SK-N-DZ (cell line): ENCODE results near the gene SCAF1.
A peak's percentile ranks its signal among the peaks of the same experiment; 100 is the strongest.

Experiments used
- DNase-seq: peaks from one replicate; pipeline ENCODE4 v3.0.0-alpha.2; 2015; ENCODE audit warnings: low spot score

Gene SCAF1

GRCh38 chr19:49685845-49686332 is 43.9 kb downstream of the SCAF1 start:
- no peak for DNase-seq

DNA sequence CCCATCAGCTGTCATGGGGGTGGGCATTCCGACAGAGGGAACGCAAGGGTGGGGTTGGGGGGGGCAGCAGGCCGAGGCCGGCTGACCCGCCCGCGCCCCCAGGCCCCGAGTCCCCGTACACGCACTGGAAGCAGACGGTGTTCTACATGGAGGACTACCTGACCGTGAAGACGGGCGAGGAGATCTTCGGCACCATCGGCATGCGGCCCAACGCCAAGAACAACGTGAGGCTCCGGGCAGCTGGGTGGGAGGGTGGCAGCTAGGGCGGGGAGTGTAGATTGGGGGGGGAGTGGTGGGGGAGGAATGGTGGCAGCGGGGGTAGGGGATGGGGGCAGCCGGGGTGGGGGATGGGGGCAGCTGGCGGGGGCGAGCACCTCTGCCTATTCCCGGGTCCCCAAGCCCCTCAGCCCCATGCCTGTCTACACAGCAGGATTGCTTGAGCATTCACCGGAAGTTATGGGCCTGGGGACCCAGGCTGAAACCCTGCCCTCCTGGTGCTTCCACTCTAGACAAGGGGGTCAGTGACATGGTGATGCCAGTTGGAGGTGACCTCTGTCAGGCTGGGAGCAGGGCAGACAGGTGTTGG is 44.6 kb downstream of the SCAF1 start:
- DNase-seq: no peak

DNA sequence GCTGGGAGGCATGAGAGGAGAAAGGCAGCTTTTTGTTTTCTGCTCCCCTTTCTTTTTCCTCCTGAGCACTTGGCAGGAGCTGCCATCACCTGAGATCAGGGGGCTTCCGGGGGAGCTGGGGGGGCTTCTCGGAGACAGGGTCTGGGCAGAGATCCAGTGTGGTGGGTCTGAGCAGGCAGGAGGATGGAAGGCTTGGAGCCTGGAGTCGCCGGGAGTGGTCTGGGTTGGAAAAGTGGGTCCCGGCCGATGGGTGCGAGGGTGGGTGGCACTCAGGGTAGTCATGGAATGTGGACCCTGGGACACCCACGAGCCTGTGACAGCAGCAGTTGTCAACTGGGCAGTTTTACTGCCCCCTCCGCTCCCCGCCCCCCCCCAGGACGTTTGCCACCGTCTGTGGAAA is 45.1 kb downstream of the SCAF1 start:
- no peak for DNase-seq

- DNase-seq: no peak
These were observed 45.7 kb downstream of the SCAF1 start for GRCh38 chr19:49687566-49688316.

- no peak for DNase-seq
These were observed 46.6 kb downstream of the SCAF1 start for GRCh38 chr19:49688531-49689132.

GRCh38 chr19:49689133-49690078 is 47.4 kb downstream of the SCAF1 start, which contains the start of gene ADM5:
TSS of gene ADM5 (plus strand) at chr19:49689594. CDS start at chr19:49689838, 244 bp downstream.
- no peak for DNase-seq

- DNase-seq: no peak
These were observed 48.2 kb downstream of the SCAF1 start for GRCh38 chr19:49690079-49690655.

DNA sequence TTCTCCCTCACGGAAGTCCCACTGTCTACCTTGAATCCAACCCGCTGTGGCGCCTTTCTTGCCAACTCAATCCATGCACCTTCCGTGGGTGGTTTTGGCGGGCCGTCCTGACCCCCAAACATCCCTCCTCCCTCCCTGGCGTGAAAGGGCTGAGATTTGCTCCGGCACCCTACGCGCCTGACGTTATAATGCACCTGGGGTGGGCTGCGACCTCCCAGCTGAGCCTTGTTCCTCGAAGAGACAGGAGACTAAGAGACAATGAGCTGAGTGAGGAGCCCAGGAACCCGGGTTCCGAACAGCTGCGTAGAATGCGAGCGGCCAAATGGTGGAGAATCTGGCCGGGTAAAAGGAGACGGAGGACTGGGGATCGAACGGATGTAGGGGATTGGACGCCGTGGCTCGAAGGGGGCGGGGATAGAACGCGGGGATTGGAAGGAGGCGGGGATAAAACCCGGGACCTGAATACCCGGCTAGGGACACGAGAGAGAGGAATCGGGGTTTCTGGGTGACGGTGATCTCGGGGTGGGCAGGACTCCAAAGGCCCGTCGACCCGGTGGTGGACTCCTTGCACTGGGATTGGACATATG is 48.7 kb downstream of the SCAF1 start, which contains the start of gene CPT1C:
TSS of gene CPT1C (plus strand) at position 461 of the 587 bp plus-strand sequence. CDS start 1,137 bp downstream, outside the sequence.
- DNase-seq: peak; percentile 72

DNA sequence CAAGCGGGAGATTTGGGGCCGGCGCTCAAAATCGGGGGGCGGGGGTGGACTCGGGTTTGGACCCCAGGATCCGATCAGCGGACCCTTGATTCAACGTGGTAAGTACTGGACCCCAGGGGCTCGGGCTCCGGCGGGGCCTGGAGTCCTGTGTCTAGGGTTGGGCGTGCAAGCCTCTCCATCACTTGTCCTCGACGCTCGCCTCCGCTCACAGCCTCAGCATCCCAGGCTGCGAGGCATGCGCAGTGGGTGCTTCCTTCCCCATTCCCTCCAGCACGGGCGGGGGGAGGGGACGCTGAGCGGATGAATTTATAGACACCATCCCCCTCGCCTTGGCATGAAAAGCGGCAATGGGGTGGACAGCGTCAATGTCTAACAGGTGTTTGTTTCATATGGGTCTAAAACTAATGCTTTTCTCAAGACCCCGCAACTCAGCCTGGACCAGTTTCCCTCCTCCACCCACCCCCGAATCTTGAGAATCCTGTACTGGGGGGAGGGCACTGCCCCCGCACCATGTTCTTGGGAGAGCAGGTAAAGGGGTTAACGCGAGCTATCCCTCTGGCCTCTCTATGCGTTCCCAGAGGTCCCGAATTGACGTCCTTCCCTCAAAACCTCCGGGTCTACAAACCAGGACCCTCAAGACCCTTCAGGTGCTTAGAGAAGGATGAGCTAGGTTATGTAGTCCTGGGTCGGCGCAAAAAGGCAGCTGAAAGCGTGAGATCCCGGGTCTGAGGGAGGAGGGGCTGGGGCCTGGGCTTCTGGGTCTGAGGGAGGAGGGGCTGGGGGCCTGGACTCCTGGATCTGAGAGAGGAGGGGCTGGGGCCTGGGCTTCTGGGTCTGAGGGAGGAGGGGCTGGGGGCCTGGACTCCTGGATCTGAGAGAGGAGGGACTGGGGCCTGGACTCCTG is 49.5 kb downstream of the SCAF1 start:
- DNase-seq: peak; percentile 73

GRCh38 chr19:49692147-49692506 is 50.1 kb downstream of the SCAF1 start:
- peak; percentile 56 for DNase-seq

GRCh38 chr19:49696115-49696514 is 54.1 kb downstream of the SCAF1 start:
- DNase-seq: no peak

DNA sequence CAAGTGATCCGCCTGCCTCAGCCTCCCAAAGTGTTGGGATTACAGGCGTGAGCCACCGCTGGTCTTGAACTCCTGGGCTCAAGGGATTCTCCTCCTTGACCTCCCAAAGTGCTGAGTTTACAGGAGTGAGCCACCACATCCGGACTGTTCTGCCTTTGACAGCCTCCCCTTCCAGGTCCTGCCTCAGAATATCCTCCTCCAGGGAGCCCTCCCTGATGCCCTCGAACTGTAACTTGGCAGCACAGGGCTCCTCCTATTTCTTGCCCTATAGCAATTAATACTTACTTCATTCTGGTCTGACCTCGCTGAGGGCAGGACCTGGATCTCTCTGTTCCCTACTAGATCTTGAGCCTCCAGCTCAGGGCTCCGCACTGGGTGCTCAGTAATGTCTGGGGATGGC is 54.9 kb downstream of the SCAF1 start:
- no peak for DNase-seq

DNA sequence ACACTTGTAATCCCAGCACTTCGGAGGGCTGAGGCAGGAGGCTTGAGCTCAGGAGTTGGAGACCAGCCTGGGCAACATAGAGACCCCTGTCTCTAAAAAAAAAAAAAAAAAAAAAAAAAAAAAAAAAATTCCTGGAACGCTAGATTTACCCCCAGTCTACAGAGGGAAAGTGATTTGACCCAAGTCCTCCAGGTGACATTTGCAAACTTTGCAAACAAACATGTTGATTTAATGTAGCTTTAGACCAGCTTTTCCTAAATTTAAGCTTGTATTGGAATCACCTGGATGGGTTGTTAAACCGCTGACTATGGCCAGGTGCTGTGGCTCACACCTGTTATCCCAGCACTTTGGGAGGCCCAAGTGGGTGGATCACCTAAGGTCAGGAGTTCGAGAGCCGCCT is 57.4 kb downstream of the SCAF1 start:
- DNase-seq: no peak

- no peak for DNase-seq
These were observed 58.6 kb downstream of the SCAF1 start for GRCh38 chr19:49700563-49700962.

DNA sequence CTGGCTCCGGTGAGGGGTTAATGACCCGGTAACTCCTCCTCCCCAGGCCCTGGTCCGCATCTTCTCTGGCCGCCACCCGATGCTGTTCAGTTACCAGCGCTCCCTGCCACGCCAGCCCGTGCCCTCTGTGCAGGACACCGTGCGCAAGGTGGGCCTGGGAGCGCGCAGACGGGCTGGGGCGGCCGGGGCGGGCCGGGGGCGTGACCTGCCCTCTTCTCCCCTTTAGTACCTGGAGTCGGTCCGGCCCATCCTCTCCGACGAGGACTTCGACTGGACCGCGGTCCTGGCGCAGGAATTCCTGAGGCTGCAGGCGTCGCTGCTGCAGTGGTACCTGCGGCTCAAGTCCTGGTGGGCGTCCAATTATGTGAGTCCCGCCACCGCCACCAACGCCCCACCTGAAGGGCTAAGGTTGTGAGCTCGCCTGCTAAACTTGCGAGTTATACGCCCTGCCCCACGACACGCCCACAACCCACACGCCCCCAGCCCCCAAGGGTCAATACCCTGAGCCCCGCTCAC is 59.3 kb downstream of the SCAF1 start:
- no peak for DNase-seq

GRCh38 chr19:49704888-49705642 is 63.1 kb downstream of the SCAF1 start:
- no peak for DNase-seq

- no peak for DNase-seq
These were observed 63.9 kb downstream of the SCAF1 start for GRCh38 chr19:49705919-49706318.
